HG03442 (cell line): ENCODE data around the gene EVA1A.

Source experiments
- ATAC-seq: cut with Tn5 transposase; IDR thresholded peaks from one replicate; pipeline ENCODE4 v1.9.1; 2021; ENCODE audit warnings: mild to moderate bottlenecking, moderate library complexity; ENCODE audit not compliant: unreplicated experiment

The EVA1A gene

DNA sequence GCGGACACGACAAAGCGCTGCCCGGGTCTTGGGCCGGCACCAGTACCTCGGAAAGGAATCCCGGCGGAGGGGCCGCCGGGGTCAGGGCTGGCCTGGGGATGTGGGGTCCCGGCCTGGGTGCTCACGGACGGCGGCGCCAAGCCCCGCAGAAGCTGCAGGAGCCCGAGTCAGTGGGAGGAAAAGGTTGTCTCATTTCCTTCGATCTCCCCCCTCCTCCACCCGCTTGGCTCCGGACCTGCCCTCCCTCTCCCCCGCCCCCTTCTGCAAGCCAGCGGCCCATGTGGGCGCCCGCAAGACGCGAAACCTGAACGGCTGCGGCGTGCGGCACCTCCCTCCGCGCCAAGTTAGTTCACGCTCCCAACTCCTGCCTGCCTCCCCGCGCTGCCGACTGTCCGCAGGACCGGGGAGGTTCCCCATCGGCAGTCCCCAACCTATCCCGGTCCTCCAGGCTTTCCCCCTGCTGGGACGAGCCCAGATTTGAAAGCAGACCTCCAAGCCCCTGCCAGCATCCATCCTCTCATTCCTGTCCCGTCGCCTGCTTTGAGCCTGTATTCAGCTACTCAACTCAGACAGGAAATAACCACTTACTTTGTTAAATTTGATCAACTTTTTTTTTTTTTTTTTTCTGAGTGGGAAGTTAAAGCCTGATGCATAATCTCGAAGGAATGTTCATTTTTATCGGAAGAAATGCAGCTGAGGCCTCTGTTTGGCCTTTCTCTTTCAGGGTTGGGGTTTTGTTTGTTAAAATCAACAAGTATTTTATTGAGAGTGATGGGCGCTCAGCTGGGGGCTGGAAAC, at the start of gene EVA1A:
TSS of gene EVA1A (minus strand) at position 172 of the 798 bp plus-strand sequence. CDS start 42,799 bp downstream, outside the sequence.
- ATAC-seq, result peak; percentile 37

- no peak for ATAC-seq
Measured at GRCh38 chr2:75609937-75610508, 49.3 kb upstream of the EVA1A start.

DNA sequence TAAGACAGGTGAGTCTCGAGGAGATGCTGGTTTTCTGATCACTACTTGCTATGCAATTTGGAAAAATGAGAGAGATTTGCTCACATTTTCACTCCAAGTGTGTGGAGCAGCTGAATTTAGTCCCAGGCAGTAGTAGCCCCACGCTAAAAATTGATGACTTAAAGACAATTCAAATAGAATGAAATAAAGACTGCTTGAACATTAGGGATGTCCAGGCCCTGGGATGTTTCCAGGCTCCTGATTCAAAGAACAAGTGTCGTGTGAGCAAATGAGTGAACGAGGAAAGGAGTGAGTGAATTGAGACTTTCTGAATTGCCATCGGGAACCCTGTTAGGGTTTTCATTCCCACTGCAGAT, 48.6 kb upstream of the EVA1A start:
- ATAC-seq, result no peak

DNA sequence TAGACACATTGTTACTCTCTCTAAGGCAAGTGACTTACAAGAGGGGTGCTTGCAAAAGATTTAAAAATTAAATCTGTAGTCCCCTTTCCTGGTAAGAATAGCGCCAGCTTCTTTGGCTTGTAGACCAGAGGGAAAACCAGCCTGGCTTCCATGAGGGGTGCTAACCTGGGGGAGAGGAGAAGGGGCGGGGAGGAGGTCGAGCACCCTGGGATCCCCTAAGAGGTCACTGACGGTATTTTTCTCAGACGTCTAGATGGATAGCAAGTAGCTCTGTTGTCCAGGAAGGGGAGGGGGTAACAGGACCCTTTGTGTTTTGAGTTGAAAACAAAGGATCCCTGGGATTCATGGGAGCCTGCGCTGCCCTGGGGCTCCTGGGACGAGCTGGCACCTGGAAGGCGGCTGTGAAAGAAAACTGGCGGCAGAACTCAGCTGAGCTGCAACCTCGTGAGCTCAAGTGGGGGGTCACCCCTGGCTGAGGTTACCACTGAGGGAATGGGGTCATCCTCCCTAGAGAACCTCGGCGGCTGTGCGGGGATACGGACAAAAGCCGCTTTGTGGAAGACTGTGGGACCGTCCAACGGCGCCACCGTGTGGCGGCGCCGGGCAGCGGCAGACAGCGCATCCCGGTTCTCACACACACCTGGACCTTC, 48.1 kb upstream of the EVA1A start:
- ATAC-seq, result peak; percentile 70

DNA sequence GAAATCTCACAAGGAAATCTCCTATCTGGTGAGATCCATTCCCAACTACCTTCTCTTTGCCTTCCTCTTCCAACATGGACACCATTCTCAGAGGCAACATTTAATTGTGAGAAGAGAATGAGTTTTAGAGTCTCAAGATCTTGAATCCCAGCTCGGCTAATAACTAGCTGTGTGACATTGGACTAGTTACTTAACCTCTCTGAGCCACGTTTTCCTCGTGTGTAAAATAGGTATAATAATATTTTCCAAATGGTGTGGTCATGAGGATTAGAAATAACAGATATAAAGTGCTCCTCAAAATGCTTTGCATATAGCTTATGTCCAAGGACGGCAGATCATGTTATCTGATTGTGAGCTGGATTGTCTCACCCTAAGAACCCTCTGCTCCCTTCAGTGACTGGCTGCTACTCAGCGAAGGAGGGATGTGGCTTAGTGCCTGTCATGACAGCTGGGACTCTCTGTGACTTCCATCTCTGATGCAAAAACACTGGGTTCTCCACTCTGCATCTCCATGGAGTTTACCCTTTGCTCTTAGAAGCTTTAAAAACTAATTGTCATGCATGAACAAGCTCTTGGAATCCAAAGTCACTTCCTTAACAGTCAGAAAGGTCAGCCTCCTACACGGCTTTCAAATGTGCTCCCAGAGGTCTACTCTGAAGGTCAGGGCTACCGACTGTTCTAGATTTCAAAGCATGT, 47.4 kb upstream of the EVA1A start:
- no peak for ATAC-seq

DNA sequence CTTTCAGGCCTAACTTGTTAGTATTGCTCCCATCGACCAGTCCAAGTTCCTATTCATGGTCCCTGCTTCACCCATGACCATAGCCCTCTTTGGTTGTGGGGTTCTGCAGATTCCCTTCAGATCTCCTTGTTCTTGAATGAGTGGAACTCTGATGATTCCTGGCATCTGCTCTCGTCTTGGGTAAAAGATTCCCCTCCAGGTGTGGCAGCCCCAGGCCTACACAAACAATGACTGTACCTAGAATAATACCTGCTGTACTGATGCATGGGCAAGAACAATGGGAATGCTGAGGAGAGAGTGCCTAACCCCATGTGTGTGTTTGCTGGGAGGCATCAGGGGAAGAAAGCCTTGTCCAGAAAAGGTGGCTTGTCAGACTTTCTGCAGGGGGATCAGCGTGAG, 46.7 kb upstream of the EVA1A start:
- ATAC-seq, result no peak

DNA sequence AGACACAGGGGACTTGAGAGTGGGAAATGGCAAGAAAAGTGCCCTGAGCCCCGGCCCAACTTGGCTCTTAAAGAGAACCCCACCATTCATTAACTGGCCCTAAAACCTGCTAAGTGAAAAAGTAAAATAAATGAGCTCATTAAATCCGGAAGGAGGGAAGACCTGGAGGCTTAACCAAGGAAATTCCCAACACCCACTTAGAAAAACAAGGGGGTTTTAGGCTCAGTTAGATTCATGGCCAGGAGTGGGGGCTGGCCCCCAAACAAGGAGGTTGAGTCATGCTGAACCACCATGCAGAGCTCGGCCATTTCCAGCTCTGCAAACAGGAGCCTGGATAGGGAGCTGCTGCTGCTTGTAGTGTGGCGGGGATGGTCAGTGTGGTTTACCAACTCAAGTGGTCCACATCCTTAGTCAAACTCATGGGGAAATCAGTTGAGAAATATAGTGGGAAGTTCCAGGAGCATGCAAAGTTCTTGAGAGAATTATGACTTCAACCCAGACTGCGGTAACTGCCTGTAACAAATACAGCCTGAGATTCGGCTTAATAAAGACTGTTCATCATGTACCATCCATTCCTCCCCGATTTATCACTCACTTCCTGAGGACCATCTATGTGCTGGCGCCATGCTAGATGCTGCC, 46.1 kb upstream of the EVA1A start:
- no peak for ATAC-seq

DNA sequence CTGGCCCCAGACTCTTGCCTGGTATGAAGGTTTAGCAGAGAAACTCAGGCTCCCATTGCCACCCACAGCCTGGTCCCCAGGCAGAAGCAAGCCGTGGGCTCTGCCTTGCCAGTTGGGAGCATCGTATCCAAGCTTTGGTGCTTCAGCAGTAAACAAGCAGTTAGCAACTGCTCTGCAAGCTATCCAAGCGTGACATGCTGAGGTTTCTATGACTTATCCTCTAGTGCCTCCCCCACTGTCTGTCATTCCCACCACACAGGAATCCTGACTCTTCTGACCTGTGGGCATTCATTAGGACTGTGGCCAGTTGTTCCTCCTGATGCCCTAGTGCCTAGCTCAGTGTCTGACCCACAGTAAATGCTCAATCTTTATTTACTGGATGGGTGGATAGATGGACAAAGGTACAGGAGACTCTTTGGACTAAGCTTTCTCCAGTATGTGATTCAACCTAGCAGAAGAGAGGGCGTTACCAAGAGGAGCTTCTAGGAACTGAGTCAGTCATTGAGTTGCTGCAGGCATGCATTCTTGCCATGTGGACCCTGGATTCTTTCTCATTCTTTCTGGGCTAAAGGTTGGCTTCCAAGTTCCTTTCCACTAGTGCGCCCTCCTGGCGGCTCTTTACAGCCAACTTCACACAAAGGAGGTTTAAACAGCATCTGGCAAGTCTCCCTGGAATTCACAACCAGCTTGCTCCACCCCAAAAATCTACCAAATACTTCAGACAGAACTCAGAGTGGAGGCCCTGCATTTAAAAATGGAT, 45.2 kb upstream of the EVA1A start:
- ATAC-seq, result no peak

DNA sequence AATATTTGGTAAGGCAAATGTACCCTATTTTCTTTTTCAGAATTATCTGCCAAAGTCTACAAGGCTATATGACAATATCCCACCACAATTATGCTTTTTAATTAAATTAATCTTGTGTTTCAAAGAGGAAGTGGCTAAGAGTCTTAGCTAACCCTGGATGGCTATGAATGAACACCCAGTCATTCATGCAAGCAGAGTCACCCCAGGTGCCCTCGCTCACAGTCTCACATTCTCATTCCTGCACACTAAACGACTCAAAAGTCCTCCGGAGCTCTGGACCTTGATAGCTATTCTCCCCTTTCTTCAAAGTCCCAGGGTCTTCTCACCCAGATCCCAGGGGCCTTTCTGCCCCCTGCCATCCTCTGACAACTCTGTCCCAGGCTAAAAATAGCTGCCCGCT, 43.7 kb upstream of the EVA1A start:
- no peak for ATAC-seq

DNA sequence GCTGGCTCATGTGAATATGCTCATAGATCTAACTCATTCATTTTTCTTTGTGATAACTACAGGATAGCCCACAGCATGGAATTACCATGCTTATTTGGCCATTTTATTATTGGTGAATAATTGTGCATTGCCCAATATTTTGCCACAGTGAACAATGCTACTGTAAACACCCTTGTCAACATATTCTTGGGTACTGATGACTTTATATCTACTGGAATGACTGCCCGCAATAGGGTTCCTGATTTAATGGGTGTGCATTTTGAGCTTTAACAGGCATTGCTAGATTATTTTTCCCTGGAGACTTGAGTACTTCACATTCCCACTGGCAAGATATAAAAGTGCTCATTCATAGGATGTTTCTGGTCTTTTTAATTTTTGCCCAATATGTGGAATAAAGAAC, 42.7 kb upstream of the EVA1A start:
- no peak for ATAC-seq

DNA sequence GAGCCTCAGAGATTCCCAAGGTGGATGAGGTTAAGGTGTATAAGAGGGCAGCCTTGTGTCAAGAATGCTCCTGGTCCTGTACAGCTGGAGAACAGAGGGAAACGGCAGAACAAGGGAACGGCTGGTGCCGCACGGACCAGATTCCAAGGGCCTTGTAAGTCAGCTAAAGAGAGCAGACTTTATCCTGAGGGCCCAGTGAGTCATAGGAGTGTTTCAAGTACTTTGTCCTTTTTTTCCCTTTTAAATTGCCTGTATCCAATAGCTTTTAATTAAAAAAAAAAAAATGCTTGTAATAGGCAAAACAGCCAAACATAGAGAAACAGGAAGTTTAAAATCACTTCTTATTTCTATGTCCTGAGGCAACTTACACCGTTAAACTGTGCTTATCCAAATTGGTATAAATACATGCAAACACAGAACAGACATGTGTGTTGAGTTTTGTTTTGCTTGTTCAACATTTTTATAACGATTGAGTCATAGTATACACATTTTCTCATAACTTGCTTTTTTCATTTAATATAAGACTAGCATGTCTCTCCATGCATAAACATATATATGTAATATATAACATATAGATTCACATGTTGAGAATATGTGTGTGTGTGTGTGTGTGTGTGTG, 42.1 kb upstream of the EVA1A start:
- no peak for ATAC-seq

- ATAC-seq, result no peak
Measured at GRCh38 chr2:75600461-75601011, 39.8 kb upstream of the EVA1A start.

GRCh38 chr2:75598589-75599155, 37.9 kb upstream of the EVA1A start:
- ATAC-seq, result no peak

- ATAC-seq, result no peak
Measured at GRCh38 chr2:75597949-75598348, 37.2 kb upstream of the EVA1A start.

GRCh38 chr2:75596784-75597183, 36.0 kb upstream of the EVA1A start:
- ATAC-seq, result no peak

DNA sequence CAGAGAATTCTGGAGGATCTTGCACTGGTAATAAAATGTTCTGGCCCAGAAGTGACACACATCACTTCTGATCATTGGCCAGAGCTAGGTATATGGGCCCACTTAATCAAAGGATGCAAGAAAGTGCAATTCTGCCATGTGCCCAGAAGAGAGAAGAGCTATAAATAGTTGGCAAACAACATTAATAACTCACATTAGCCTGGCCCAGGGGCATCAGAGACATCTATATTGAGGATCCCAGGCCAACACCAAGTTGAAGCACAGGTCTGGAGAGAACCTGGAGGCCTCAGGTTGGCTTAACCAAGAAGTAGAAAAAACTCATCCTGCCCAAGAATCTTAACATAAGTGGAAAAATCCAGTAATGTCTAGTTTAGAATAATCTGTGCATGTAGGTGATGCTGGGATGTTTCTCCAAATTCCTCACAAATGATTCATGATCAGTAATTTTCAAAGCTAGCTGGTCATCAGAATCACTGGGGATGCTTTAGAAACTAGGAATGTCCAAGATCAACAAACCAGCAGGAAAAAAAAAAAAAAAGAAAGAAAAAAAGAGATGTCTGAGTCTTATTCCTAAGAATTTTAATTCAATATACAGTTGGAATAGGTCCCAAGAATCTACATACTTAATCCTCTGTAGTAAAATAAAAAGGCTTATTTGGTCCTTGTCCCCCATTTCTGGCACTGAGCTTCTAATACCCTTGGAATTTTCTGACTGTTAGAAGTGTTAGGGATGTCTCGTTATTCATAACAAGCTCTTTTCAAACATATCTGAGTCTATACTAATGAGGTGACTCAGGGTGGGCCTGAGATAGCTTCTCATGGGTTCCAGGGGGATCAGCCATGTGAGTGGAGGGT, 35.0 kb upstream of the EVA1A start:
- ATAC-seq, result no peak

- no peak for ATAC-seq
Measured at GRCh38 chr2:75594596-75594995, 33.9 kb upstream of the EVA1A start.

DNA sequence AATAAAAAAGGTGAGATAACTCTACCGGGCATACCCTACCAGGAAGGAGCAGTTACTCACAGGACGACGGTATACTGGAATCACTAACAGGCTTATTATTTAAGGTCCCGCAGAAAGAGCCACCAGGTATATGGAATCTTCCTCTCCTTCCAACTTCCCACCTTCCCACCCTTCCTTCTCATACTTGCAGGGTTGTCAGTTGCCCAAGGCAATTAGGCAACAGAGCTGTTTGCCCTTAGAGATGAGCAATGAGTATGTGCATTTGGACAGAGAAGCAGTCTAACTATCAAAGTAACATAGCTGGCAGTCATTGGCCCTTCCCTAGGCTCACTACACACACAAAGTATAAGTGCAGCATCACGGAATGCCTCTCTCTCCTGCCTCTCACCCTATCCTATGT, 32.1 kb upstream of the EVA1A start:
- ATAC-seq, result no peak
